Activated T-cell treated with anti-CD3 and anti-CD28 coated beads for 4 hours (primary cell): Measurements from ENCODE around the gene DEPP1.
A peak's percentile ranks its signal among the peaks of the same experiment; 100 is the strongest.

Source experiments
- DNase-seq: peaks from one replicate; pipeline ENCODE4 v3.0.0-alpha.2; 2020

The DEPP1 gene

DNA sequence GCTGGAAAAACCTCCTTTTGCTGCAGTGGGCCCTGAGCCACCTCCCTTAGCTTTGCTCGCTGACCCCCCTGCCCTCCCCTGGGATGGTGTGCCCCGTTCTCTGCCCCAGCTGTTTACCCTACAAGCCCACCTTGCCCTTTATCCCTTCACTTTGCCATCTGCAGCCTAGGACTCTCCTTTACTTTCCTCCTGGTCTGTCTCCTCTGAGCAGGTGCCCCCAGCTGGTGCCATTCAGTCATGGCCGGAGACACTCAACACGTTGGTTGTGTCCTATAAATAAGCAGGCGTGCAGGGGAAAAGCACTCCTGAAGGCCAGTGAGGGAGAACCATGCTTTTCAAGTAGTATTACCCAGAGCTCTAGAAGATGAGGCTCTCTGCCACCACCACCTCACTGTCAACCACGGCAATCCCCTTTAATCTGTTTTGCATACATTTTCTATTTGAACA, 12.9 kb downstream of the DEPP1 start:
- no peak for DNase-seq

GRCh38 chr10:44965104-44965503, 13.5 kb downstream of the DEPP1 start:
- DNase-seq: no peak

- DNase-seq: no peak
Measured at GRCh38 chr10:44963772-44964633, 14.6 kb downstream of the DEPP1 start.

- DNase-seq: no peak
Measured at GRCh38 chr10:44962870-44963738, 15.5 kb downstream of the DEPP1 start.

GRCh38 chr10:44961931-44962750, 16.5 kb downstream of the DEPP1 start:
- no peak for DNase-seq

GRCh38 chr10:44961230-44961571, 17.4 kb downstream of the DEPP1 start:
- DNase-seq: no peak

DNA sequence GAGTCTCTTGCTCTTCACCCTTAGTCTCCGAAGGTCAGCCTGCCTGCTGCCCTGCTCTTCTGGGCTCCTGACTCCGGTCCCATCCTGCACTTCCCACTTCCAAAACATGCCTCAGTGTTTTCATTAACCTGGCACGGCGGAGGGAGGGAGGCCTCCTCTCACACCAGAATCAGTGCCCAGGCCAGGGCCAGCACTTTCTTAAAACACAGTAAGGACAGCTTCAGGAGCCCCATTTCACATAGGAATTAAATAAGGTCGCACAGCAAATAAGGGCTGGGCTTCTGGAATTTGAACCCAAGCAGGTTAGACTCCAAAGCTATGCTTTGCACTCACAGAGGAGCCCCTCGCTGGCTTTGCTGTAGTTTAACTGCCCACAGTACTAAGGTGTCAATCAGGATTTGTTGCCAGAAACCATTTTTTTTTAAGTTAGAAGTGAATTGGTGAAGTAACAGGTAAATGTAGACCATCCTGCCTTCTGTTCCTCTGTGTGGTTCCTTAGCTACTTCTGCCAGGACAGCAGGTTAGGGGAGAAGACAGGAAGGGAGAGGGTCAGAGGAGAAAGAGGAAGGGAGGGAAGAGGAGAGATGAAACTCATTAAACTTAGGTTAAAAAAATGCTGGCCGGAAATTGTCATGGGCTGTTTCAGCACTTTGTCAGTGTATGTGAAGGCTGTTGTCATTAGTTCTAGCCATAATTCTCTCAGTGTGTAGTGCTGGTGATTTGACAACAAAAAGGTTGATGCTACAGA, 18.0 kb downstream of the DEPP1 start:
- DNase-seq: no peak

- DNase-seq: no peak
Measured at GRCh38 chr10:44960088-44960460, 18.5 kb downstream of the DEPP1 start.

GRCh38 chr10:44959247-44960087, 19.1 kb downstream of the DEPP1 start, which contains the start of gene RASSF4:
Gene RASSF4, plus strand, starts transcription at chr10:44959802. Its CDS starts 10,401 bp downstream, at chr10:44970203.
- peak; percentile 84 for DNase-seq

- no peak for DNase-seq
Measured at GRCh38 chr10:44958898-44959246, 19.7 kb downstream of the DEPP1 start.

- DNase-seq: no peak
Measured at GRCh38 chr10:44958196-44958897, 20.3 kb downstream of the DEPP1 start.

DNA sequence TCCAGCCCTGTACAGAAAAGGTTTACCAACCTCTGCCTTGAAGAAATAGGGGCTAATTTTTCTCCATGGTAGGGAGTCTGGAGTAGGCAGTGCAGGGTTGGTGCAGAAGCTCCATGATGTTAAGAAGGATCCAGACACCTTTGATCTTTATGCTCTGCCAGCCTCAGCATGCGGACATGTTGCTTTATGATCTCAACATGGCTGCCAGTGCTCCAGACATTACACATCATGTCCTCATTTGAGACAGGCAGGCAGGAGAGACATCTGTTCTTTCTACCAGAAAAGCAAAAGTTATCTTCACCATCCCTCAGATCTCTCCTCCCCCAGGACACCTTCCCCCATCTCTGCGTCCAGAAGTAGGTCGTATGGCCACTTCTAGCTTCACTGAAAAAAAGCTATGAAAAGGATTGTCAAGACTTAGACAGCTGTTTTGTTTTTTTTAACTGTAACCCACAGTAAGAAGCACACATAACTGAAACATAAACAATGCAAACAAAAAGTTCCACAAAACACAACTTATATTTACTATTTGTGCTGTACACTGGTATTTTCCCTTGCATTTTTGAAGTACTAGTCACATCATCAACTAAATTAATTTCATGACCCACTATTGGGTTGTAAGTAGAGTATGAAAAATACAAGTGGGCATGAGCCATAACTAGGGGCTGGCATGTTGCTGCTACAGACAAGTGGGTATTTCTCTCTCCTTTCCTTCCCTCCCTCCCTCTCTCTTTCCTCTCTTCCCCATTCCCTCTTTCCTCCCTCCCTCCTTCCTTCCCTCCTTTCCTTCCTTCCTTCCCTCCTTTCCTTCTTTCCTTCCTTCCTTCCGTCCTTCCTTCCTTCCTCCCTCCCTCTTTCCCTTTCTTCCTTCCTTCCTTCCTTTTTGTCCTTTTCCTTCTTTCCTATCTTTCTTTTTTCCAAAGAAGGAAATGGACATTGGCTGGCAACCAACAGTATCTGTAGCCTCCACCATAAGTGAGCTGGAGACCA, 21.6 kb downstream of the DEPP1 start:
- DNase-seq: no peak

DNA sequence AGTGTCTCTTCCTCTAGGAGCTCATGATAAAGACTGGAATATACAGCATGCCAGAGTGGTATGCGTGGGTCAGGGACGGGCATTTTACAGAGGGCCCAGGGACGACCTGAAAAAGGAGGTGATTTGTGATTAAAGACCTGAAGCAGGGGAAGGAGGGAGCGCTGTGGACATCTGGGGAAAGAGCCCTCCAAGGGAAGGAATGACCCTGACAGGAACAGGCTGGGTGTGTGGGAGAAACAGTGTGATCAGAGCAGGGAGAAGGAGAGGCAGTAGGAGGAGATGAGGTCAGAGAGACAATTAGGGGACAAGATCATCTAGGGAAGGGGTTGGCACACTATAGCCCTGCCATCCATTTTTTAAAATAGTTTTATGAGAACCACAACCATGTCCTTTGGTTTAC, 22.4 kb downstream of the DEPP1 start:
- DNase-seq: no peak

GRCh38 chr10:44955413-44956070, 23.1 kb downstream of the DEPP1 start:
- DNase-seq: no peak

DNA sequence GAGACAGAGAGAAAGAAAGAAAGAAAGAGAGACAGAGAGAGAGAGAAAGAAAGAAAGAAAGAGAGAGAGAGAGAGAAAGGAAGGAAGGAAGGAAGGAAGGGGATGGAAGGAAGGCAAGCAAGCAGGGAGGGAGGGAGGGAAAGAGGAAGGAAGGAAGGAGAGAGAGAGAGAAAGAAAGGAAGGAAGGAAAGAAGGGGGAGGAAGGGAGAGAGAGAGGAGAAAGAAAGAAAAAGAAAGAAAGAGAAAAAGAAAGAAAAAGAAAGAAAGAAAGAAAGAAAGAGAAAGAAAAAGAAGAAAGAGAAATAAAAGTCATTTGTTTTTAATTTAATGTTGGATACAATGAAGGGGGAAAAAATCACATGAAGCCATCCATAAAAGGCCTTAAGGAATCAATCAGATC, 23.6 kb downstream of the DEPP1 start:
- DNase-seq: no peak

GRCh38 chr10:44954042-44954441, 24.6 kb downstream of the DEPP1 start:
- DNase-seq: no peak

GRCh38 chr10:44952779-44953231, 25.8 kb downstream of the DEPP1 start:
- DNase-seq: no peak

- DNase-seq: no peak
Measured at GRCh38 chr10:44951576-44952226, 26.9 kb downstream of the DEPP1 start.
